Fibroblast of the conjunctiva (primary cell): ENCODE data around the gene C1QTNF2.
A peak's percentile ranks its signal among the peaks of the same experiment; 100 is the strongest.

Experiments used
- DNase-seq: peaks from one replicate; pipeline ENCODE4 v3.0.0-alpha.2; 2010; ENCODE audit warnings: low read depth

The C1QTNF2 gene

GRCh38 chr5:160369990-160370712 is at the start of gene C1QTNF2:
TSS of gene C1QTNF2 (minus strand) at chr5:160370626. CDS start at chr5:160355011, 15,615 bp downstream.
- DNase-seq: peak; percentile 29

GRCh38 chr5:160420331-160420610 is 49.8 kb upstream of the C1QTNF2 start:
- DNase-seq: no peak

GRCh38 chr5:160419458-160420330 is 49.3 kb upstream of the C1QTNF2 start:
- DNase-seq: no peak

- DNase-seq: peak; percentile 90
These were observed 48.4 kb upstream of the C1QTNF2 start, which contains the start of gene SLU7 for GRCh38 chr5:160418561-160419457. TSS of gene SLU7 (minus strand) at chr5:160419081. CDS start at chr5:160415294, 3,787 bp downstream.

- DNase-seq: peak; percentile 91
These were observed 29.3 kb upstream of the C1QTNF2 start, which contains the start of gene FAM200C for GRCh38 chr5:160399402-160400353. TSS of gene FAM200C (minus strand) at chr5:160400054. CDS start at chr5:160395490, 4,564 bp downstream.

- no peak for DNase-seq
These were observed 28.4 kb upstream of the C1QTNF2 start for GRCh38 chr5:160398806-160399205.

- DNase-seq: no peak
These were observed 27.1 kb upstream of the C1QTNF2 start for GRCh38 chr5:160397492-160397891.

GRCh38 chr5:160395111-160395510 is 24.7 kb upstream of the C1QTNF2 start:
- no peak for DNase-seq

GRCh38 chr5:160390787-160391696 is 20.6 kb upstream of the C1QTNF2 start:
- no peak for DNase-seq

- no peak for DNase-seq
These were observed 17.0 kb upstream of the C1QTNF2 start for GRCh38 chr5:160387445-160387844.

- no peak for DNase-seq
These were observed 15.1 kb upstream of the C1QTNF2 start for GRCh38 chr5:160385496-160385895.

- DNase-seq: no peak
These were observed 14.3 kb upstream of the C1QTNF2 start for GRCh38 chr5:160384681-160385080.

- DNase-seq: no peak
These were observed 11.9 kb upstream of the C1QTNF2 start for GRCh38 chr5:160382346-160382745.

GRCh38 chr5:160380041-160380440 is 9.6 kb upstream of the C1QTNF2 start:
- DNase-seq: no peak

GRCh38 chr5:160379511-160379910 is 9.1 kb upstream of the C1QTNF2 start:
- DNase-seq: no peak

- no peak for DNase-seq
These were observed 7.9 kb upstream of the C1QTNF2 start for GRCh38 chr5:160378330-160378729.

- DNase-seq: no peak
These were observed 7.2 kb upstream of the C1QTNF2 start for GRCh38 chr5:160377651-160378050.

- DNase-seq: no peak
These were observed 6.0 kb upstream of the C1QTNF2 start for GRCh38 chr5:160376416-160376815.

GRCh38 chr5:160375701-160376100 is 5.3 kb upstream of the C1QTNF2 start:
- no peak for DNase-seq

GRCh38 chr5:160375166-160375565 is 4.7 kb upstream of the C1QTNF2 start:
- no peak for DNase-seq
